Fibroblast of the aortic adventitia (primary cell): Measurements from ENCODE around the gene CYRIA. TPM values are rescaled to one million over a fixed set of nuclear protein-coding genes. Genes with fewer than 3 reads are reported as not detected.
A peak's percentile ranks its signal among the peaks of the same experiment; 100 is the strongest.

ENCODE experiments used
- DNase-seq: peaks from one replicate; pipeline ENCODE4 v3.0.0-alpha.2; 2010; ENCODE audit warnings: low read depth
- H3K4me3 ChIP-seq: 2 replicates; pipeline ENCODE4 v1.5.1; 2011; ENCODE audit warnings: low read depth, mild to moderate bottlenecking, control low read depth, low read length, moderate library complexity
- CTCF ChIP-seq: IDR thresholded peaks from 2 replicates; pipeline ENCODE4 v1.5.1; 2011; ENCODE audit warnings: mild to moderate bottlenecking, low read length, control low read depth, inconsistent platforms; ENCODE audit not compliant: insufficient read depth
- total RNA-seq: library from RNA; depleted of rRNA; stranded (reverse); fragments of >200 nt; gene quantifications from 2 replicates; pipeline ENCODE4 v1.2.3, GENCODE V29; 2012; ENCODE audit warnings: low replicate concordance

The CYRIA gene
- total RNA-seq, 1 donor = 0.54 TPM

GRCh38 chr2:16674154-16674553 is 8.5 kb upstream of the CYRIA start:
- no peak for DNase-seq
- no peak for TF ChIP-seq CTCF
- no peak overlapping the region for H3K4me3 ChIP-seq

- no peak for TF ChIP-seq CTCF
- no peak for DNase-seq
- no peak overlapping the region for H3K4me3 ChIP-seq
Observed at GRCh38 chr2:16671760-16672159, 6.1 kb upstream of the CYRIA start.

GRCh38 chr2:16669388-16669787 is 3.8 kb upstream of the CYRIA start:
- TF ChIP-seq CTCF = no peak
- no peak overlapping the region for H3K4me3 ChIP-seq

GRCh38 chr2:16666449-16666801 is 791 bp upstream of the CYRIA start:
- DNase-seq = no peak
- TF ChIP-seq CTCF = no peak
- H3K4me3 ChIP-seq = no peak overlapping the region

More at GRCh38 chr2:16669388-16669787, 3.8 kb upstream of the CYRIA start:
- no peak for DNase-seq

- no peak for DNase-seq
- H3K4me3 ChIP-seq = peak overlapping the region; percentile 44
- TF ChIP-seq CTCF = no peak
Observed at GRCh38 chr2:16664809-16665747, 556 bp downstream of the CYRIA start.

GRCh38 chr2:16664052-16664731 is 1.4 kb downstream of the CYRIA start:
- no peak overlapping the region for H3K4me3 ChIP-seq
- DNase-seq = peak; percentile 24
- no peak for TF ChIP-seq CTCF
